Vagina (tissue), 2 donors: ENCODE results near the gene APBA3.

Experiments
- POLR2A ChIP-seq, 2 donors: fragments of 450-650 bp; IDR thresholded peaks; one replicate each; pipeline ENCODE4 v1.6.1; 2017; ENCODE audit warnings: antibody characterized with exemption in 2 of 2, mild to moderate bottlenecking in 2 of 2, moderate library complexity in 2 of 2
- TF ChIP-seq, protein P1 (sequence below), 3 experiments: fragments of 450-650 bp in 2 of 3; fragments of 200-600 bp in 1 of 3; sonication (generic) in 1 of 3; IDR thresholded peaks; one replicate each; pipeline ENCODE4 v1.5.1; 2017 to 2019; ENCODE audit warnings: antibody characterized with exemption in 3 of 3, mild to moderate bottlenecking in 2 of 3, moderate library complexity in 2 of 3

GRCh38 chr19:3765121-3765520, 3.6 kb upstream of the APBA3 start:
- TF ChIP-seq, protein P1, sequence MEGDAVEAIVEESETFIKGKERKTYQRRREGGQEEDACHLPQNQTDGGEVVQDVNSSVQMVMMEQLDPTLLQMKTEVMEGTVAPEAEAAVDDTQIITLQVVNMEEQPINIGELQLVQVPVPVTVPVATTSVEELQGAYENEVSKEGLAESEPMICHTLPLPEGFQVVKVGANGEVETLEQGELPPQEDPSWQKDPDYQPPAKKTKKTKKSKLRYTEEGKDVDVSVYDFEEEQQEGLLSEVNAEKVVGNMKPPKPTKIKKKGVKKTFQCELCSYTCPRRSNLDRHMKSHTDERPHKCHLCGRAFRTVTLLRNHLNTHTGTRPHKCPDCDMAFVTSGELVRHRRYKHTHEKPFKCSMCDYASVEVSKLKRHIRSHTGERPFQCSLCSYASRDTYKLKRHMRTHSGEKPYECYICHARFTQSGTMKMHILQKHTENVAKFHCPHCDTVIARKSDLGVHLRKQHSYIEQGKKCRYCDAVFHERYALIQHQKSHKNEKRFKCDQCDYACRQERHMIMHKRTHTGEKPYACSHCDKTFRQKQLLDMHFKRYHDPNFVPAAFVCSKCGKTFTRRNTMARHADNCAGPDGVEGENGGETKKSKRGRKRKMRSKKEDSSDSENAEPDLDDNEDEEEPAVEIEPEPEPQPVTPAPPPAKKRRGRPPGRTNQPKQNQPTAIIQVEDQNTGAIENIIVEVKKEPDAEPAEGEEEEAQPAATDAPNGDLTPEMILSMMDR (IDR thresholded peaks at IDR 0.05) = no peak
- TF ChIP-seq POLR2A (IDR thresholded peaks at IDR 0.05) = no peak
